ENCODE data around the gene FUNDC1.
A peak's percentile ranks its signal among the peaks of the same experiment; 100 is the strongest.
"Not testable (repeated sequence)": the region's sequence is repeated elsewhere in the genome, so short reads cannot be mapped to it uniquely, and the experiment has no call there.

The FUNDC1 gene, protein sequence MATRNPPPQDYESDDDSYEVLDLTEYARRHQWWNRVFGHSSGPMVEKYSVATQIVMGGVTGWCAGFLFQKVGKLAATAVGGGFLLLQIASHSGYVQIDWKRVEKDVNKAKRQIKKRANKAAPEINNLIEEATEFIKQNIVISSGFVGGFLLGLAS

DNA sequence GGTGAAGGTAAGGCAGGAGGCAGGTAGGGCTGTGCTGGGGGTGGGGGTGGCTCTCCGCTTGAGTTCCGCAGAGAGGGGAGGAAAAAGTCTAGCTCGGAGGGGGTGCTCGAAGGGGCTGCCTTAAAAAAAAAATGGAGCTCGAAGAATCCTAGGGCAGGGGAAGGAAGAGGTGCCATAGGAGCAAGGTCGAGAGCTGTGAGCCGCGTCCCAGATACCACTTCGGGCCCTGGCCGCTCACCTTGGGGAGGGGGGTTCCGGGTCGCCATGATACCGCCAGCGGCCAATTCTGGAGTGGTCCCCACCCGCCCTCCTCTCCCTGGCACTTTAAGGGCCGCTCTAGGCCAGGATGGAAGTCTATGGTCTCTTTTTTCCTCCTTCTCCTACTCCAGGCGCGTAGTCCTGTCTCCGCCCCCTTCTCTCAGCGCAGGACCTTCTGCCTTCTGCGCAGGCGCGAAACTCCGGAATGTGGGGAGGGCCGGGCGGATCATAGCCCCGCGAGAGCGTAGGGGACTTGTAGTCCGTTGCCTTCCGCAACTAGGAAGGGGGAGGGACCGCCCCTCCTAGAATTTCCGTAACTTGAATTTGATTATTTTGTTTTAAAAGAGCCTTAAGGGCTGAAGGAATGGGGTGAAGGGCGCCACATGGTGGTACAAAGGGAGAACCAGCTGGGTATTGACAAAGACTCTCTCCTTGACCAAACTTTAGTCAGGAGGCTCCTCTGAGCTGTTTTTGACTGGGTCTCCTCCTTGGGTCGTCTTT lies at the start of gene FUNDC1:
FUNDC1 (minus strand) TSS at position 293 of the 759 bp plus-strand sequence; CDS start at position 266, 27 bp downstream.
- DNase-seq = peak; percentile 94 to 95

- DNase-seq = no peak
Measured at GRCh38 chrX:44585866-44586265, 43.2 kb upstream of the FUNDC1 start.

DNA sequence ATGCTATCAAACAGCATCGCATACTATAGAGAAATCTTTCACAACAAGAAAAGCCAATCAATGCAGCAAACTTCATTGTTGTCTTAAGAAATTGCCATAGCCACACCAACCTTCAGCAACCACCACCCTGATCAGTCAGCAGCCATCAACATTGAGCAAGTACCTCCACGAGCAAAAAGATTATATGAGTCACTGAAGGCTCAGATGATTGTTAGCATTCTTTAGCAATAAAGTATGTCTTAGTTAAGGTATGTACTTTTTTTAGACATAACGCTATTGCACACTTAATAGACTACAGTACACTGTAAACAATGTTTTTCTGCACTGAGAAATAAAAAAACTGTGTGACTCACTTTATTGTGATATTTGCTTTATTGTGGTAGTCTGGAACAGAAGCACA lies 37.8 kb upstream of the FUNDC1 start:
- no peak for DNase-seq

DNA sequence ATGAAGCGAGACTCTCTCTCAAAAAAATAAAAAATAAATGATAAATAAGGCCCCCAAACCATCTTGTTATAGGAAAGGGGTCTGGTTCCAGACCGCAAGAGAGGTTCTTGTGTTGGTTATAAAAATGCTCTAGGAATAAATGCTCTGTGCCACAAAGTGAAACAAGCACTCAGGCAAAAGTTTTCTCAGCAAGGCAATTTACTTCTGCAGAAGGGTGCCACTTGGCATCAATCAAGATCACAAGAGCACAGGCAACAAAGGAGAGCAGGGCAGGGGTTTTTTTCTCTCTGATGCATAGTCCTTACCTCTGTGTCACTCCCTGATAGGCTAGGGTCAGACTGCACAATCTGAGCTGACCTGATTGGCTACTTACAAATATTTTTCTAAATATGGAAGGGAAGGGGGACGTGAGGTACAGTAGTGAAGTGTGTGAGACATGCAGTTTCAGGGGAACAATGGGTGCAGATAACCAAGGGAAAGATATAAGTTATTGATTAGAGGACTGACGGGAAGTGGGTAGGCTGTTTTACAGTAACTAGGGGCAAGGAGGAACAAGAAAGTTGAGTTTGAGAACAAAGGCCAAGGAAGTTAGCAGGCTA lies 29.8 kb upstream of the FUNDC1 start:
- no peak for DNase-seq

DNA sequence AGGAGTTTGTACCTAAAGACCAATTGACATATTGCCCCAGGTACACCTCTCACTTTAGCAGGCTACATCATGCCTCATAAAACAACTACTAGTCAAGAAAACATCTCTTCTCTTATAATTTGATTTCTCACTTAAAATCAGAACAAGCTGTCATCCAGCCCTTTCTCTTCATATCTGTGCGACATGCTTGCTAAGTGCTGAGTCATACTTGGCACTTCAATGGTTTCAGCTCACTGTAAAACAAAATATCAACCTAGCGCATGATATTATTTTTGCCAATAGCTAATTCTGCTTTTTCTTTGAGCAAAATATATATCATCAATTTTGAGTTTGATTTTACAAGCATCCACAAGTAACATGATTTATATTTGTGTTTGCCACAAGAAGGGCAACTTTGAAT lies 27.9 kb upstream of the FUNDC1 start:
- DNase-seq = no peak

GRCh38 chrX:44569122-44569521 lies 26.5 kb upstream of the FUNDC1 start:
- DNase-seq = no peak

GRCh38 chrX:44568196-44568595 lies 25.5 kb upstream of the FUNDC1 start:
- DNase-seq = no peak

DNA sequence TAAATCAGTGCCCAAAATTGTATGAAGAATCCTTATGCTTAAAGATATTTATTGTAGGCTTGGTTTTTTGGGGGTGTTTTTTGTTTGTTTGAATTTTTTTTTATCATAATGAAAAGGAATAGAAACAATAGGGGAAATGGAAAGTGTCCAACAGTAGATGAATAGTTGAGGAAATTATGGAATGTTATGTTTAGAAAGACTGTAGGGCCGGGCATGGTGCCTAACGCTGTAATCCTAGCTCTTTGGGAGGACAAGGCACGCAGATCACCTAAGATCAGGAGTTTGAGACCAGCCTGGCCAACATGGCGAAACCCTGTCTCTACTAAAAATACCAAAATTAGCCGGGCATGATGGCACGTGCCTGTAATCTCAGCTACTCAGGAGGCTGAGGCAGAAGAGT lies 19.2 kb upstream of the FUNDC1 start:
- not testable (repeated sequence) for DNase-seq

DNA sequence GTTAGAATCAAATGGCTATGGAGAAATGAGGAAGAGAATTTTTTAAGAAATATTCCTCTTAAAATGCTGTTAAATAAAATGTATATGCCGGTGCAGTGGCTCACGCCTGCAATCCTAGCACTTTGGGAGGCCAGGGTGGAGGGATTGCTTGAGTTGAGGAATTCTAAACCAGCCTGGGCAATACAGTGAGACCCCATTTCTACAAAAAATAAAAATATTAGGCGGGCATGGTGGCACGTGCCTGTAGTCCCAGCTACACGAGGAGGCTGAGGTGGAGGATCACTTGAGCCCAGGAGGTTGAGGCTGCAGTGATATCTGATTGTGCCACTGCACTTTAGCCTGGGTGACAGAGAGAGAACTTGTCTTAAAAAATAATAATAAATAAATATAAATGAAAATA lies 7.9 kb upstream of the FUNDC1 start:
- DNase-seq = no peak

- not testable (repeated sequence) for DNase-seq
Measured at GRCh38 chrX:44545454-44545853, 2.8 kb upstream of the FUNDC1 start.

DNA sequence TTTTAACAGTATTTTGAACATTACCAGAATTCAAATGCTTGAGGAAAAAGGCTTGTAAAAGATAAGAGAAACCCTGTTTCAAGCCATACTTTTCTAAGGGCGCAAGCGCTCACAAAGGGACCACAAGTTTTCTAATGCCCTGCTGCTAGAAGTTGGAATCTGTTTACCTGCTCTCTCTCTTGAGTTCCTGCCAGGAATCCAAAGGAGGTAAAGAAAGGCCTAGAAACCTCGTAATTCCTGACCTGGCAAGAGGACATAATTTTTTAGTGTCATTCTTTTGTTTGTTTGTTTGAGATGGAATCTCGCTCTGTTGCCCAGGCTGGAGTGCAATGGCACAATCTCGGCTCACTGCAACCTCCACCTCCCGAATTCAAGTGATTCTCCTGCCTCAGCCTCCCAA lies 1.4 kb upstream of the FUNDC1 start:
- DNase-seq = no peak

- no peak for DNase-seq
Measured at GRCh38 chrX:44536198-44536597, 6.5 kb downstream of the FUNDC1 start.

DNA sequence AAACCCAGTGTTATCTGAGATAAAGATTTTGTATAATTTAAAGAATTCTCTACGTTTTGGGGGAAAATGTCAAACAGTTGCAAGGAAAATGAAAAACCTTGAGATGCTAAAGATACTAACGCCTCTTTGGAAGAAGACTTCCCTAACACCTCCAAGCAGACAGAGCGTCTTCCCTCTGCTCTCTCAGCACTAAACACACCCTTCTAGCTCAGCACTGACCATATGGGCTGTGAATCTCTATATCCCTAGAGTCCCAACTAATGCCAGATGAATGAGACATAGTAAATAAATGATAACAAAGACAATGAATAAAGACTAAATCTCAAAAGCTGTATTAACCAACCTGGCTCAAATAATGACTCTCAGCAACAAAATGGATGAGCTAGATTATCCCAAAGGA lies 13.3 kb downstream of the FUNDC1 start:
- DNase-seq = no peak

DNA sequence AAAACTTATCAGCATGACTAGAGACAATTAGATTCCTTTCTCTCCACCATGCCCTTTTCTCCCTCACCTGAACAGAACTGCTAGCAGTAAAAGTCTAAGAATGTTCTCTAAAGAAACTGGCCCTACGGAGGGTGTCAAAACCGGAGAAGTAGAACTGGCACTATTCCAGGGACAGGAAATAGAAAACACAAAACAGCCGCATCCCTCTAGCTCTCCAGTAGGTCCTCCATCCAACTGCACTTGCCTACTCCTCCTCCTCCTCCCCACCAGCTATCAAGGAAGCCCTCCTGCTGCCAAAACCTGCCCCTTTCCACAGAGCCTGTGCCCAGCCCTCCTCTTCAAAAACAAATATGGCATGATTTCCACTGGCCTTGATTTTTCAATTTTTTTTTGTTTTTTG lies 28.4 kb downstream of the FUNDC1 start:
- no peak for DNase-seq

GRCh38 chrX:44507292-44507691 lies 35.4 kb downstream of the FUNDC1 start:
- DNase-seq = no peak

DNA sequence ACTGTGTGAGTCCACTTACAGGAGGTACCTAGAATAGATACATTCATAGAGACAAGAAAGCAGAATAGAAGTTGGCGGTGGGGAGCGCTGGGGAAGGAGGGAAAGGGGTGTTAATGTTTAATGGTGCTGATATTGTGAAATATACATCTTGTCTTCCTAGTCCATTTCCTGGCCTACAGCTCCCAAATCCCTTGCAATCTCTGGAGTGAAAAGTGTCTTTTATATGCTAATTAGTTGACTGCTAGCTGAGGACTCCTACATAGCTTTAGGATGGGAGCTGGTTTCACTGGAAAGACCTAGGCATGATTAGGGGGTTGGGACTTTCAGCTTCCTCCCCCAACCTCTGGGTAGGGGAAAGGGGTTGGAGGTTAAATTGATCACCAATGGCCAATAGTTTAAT lies 36.0 kb downstream of the FUNDC1 start:
- no peak for DNase-seq

GRCh38 chrX:44503560-44503959 lies 39.1 kb downstream of the FUNDC1 start:
- no peak for DNase-seq

DNA sequence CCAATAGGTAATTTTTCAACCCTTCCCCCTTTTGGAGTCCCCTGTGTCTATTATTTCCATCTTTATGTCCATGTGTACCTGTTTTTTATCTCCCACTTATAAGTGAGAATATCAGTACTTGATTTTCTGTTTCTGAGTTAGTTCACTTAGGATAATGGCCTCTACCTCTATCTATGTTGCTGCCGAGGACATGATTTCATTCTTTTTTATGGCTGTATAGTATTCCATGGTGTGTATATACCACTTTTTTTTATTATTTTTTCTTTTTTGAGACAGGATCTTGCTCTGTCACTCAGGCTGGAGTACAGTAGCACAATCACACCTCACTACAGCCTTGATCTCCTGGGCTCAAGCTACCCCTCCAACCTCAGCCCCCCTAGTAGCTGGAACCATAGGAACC lies 47.6 kb downstream of the FUNDC1 start:
- no peak for DNase-seq

- no peak for DNase-seq
Measured at GRCh38 chrX:44494357-44494756, 48.3 kb downstream of the FUNDC1 start.

DNA sequence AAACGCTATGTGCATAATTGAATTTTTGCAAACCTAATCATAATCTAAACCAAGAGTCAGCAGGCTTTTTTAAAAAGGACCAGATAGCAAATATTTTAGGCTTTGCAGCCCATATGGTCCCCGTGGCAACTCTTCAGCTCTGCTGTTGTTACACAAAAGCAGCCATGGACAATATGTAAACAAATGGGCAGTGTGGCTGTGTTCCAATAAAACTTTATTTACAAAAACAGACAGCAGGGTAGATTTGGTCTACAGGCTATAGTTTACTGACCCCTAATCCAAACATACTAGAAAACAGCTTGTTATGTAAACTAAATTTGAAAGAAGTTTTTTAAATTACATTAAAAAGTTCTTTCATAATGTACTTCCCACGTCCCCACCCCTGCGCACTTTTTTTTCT lies 53.1 kb downstream of the FUNDC1 start:
- DNase-seq = no peak

DNA sequence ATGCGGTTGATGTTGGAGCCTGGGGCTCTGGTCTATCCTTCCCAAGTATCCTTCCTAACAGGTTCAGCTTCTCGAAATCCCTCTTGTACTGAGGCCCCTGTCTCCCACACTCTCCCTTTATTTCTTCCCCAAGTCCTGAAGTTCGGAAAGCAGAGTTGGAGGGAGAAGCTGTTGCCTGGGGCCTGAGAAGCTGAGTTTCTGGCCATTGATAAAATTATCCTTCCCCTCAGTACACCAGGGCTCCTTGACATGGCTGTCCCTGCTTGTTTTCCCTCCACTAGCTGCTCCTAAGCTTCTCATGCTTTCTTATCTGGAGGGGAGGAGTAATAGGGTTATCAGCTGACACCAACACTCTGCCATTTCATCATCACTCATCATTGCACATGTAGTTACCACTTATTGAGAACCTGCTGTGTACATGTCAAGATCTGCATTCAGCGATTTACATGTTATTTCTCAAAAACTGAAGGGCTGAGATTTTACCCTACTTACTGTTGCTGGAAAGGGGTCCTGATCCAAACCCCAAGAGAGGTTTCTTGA lies 58.0 kb downstream of the FUNDC1 start:
- DNase-seq = no peak

DNA sequence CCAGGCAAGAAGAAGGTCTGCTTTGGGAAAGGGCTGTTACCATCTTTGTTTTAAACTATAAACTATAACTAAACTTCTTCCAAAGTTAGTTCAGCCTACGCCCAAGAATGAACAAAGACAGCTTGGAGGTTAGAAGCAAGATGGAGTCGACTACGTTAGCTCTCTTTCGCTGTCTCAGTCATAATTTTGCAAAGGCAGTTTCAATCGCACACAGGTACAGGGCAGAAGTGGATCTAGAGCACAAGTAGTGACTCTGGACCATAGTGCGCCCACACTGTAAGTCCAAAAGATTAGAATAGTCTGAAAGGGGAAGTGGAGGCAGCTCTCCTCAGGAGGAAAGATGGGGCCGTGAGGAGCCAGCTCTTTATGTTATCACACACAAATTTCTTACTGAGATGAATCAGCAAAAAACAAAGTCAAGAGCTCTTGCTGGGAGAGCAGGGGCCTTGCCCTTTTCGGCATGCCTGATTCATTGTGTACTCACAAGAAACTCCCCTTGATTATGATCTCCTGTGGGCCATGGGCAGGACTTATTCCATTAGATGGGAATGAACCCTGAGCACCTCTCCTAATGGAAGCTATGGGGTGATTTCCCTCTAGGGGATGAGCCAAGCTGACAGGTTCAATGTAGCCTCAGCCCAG lies 58.6 kb downstream of the FUNDC1 start:
- DNase-seq = no peak

- DNase-seq = no peak
Measured at GRCh38 chrX:44482575-44482974, 60.1 kb downstream of the FUNDC1 start.

DNA sequence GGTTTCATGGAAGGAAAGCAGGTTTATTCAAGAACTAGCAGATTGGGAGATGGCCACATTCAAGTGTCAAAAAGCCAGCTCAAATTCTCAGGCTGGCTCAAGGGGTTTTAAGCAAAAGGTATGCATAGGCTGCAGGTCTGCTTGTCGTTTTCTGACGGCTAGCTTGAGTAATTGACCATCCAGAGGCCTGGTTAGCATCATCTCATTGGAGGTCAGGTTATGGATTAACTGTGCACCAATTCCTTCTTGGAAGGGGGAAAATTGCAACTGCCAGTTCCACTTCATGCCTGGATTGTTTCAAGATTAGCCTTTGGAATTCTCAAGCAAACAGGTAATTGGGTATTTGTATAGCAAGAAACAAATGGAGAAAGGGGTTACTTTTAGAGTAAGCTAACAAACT lies 62.1 kb downstream of the FUNDC1 start:
- DNase-seq = no peak

Measured in NCI-H2081 (cell line).